ENCODE measurements around the gene GDF15. TPM values are rescaled to one million over a fixed set of nuclear protein-coding genes. Genes with fewer than 3 reads are reported as not detected.

GDF15 gene
- total and polyA plus RNA-seq, 4 donors = 0.42 to 11.6 (median 7.2) TPM

DNA sequence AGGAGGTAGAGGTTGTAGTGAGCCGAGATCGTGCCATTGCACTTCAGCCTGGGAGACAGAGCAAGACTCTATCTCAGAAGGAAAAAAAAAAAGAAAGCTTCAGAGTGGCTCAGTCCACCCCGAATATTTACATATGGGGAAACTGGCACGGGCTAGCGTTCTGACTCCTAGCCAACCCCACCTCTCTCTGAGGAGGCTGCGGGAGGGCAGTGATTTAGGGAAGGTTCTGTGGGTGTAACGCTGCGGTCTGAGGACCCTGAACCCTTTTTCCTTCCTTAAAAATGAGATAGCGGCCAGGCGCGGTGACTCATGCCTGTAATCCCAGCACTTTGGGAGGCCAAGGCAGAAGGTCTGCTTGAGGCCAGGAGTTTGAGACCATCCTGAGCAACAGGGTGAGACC lies 6.5 kb downstream of the GDF15 start:
- Histone ChIP-seq H3K4me3 (ENCODE audit: low read depth in 1 of 3, low read length in 3 of 3) (no peak overlapping the region), H3K9me3 (ENCODE audit: control insufficient read depth in 4 of 4, low read length in 3 of 4) (no peaks in the 10 kb centered on the region), H3K27me3 (ENCODE audit: control insufficient read depth in 4 of 4, insufficient read depth in 4 of 4, low read length in 3 of 4) (no peaks in the 10 kb centered on the region), H3K9ac (ENCODE audit: low read depth in 1 of 2, low read length in 2 of 2) (no peak overlapping the region), H3K4me1 (ENCODE audit: control insufficient read depth in 4 of 4, insufficient read depth in 4 of 4, low read length in 3 of 4) (peaks cover 10 to 20% (median 17%) of the 10 kb centered on the region in 4 donors), H3K36me3 (ENCODE audit: control insufficient read depth in 4 of 4, insufficient read depth in 3 of 4, low read depth in 1 of 4, low read length in 3 of 4) (peaks cover 0 to 5% (median 0%) of the 10 kb centered on the region in 4 donors), H3K27ac (ENCODE audit: low read depth in 1 of 2, low read length in 2 of 2) (no peak overlapping the region)
- DNase-seq (ENCODE audit: low spot score) = no peak
- TF ChIP-seq FOXA1 (IDR thresholded peaks at IDR 0.05) (no peak), GABPA (IDR thresholded peaks at IDR 0.05 in 1 of 2, conservative IDR thresholded peaks at IDR 0.05 in 1 of 2) (no peak), HNF4G (IDR thresholded peaks at IDR 0.05) (no peak), SP1 (IDR thresholded peaks at IDR 0.05) (no peak), RXRA (IDR thresholded peaks at IDR 0.05) (no peak), NR2F2 (IDR thresholded peaks at IDR 0.05) (no peak), EGR1 (IDR thresholded peaks at IDR 0.05; ENCODE audit: low read depth in 2 of 2) (no peak)
- TF ChIP-seq, protein P1, sequence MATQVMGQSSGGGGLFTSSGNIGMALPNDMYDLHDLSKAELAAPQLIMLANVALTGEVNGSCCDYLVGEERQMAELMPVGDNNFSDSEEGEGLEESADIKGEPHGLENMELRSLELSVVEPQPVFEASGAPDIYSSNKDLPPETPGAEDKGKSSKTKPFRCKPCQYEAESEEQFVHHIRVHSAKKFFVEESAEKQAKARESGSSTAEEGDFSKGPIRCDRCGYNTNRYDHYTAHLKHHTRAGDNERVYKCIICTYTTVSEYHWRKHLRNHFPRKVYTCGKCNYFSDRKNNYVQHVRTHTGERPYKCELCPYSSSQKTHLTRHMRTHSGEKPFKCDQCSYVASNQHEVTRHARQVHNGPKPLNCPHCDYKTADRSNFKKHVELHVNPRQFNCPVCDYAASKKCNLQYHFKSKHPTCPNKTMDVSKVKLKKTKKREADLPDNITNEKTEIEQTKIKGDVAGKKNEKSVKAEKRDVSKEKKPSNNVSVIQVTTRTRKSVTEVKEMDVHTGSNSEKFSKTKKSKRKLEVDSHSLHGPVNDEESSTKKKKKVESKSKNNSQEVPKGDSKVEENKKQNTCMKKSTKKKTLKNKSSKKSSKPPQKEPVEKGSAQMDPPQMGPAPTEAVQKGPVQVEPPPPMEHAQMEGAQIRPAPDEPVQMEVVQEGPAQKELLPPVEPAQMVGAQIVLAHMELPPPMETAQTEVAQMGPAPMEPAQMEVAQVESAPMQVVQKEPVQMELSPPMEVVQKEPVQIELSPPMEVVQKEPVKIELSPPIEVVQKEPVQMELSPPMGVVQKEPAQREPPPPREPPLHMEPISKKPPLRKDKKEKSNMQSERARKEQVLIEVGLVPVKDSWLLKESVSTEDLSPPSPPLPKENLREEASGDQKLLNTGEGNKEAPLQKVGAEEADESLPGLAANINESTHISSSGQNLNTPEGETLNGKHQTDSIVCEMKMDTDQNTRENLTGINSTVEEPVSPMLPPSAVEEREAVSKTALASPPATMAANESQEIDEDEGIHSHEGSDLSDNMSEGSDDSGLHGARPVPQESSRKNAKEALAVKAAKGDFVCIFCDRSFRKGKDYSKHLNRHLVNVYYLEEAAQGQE (IDR thresholded peaks at IDR 0.05) = no peak
- TF ChIP-seq, protein P2, sequence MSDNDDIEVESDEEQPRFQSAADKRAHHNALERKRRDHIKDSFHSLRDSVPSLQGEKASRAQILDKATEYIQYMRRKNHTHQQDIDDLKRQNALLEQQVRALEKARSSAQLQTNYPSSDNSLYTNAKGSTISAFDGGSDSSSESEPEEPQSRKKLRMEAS (IDR thresholded peaks at IDR 0.05) = no peak
- TF ChIP-seq, protein P3, sequence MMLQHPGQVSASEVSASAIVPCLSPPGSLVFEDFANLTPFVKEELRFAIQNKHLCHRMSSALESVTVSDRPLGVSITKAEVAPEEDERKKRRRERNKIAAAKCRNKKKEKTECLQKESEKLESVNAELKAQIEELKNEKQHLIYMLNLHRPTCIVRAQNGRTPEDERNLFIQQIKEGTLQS (IDR thresholded peaks at IDR 0.05) = no peak
- WGBS = 41% methylated on average over 11 of the region's 11 CpGs

DNA sequence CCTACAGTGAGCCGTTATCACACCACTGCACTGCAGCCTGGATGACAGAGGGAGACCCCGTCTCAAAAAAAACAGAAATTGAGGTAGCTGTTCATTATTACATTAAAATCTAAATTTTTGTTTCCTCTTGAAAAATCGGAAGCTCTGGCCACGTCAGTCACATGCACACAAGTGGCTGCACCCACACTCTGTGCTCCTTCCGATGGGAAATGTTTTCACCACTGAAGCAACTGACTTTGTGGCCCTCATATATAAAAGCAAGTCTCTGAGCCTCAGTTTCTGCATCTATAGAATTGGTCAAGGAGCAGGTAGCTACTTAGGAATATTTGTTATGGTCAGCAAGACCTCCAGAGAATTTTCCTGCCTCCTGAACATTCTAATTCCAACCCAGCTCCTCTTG lies 7.0 kb downstream of the GDF15 start:
- H3K4me3 ChIP-seq (ENCODE audit: low read depth in 1 of 3, low read length in 3 of 3) = no peak overlapping the region
- peak overlapping the region in 1 of 2 donors; percentile 38 for H3K27ac ChIP-seq (ENCODE audit: low read depth in 1 of 2, low read length in 2 of 2)
- WGBS = 79% methylated on average over 5 of the region's 5 CpGs

More for the DNA sequence above, 7.0 kb downstream of the GDF15 start:
- DNase-seq (ENCODE audit: low spot score) = no peak
- Histone ChIP-seq H3K9me3 (ENCODE audit: control insufficient read depth in 4 of 4, low read length in 3 of 4) (no peaks in the 10 kb centered on the region), H3K27me3 (ENCODE audit: control insufficient read depth in 4 of 4, insufficient read depth in 4 of 4, low read length in 3 of 4) (no peaks in the 10 kb centered on the region), H3K4me1 (ENCODE audit: control insufficient read depth in 4 of 4, insufficient read depth in 4 of 4, low read length in 3 of 4) (peaks cover 10 to 23% (median 19%) of the 10 kb centered on the region in 4 donors), H3K9ac (ENCODE audit: low read depth in 1 of 2, low read length in 2 of 2) (no peak overlapping the region), H3K36me3 (ENCODE audit: control insufficient read depth in 4 of 4, insufficient read depth in 3 of 4, low read depth in 1 of 4, low read length in 3 of 4) (peaks cover 0 to 5% (median 0%) of the 10 kb centered on the region in 4 donors)
- TF ChIP-seq EGR1 (IDR thresholded peaks at IDR 0.05; ENCODE audit: low read depth in 2 of 2) = no peak
- TF ChIP-seq TAF1 (conservative IDR thresholded peaks at IDR 0.05) = no peak
- no peak for TF ChIP-seq RXRA (IDR thresholded peaks at IDR 0.05)
- no peak for TF ChIP-seq SP1 (IDR thresholded peaks at IDR 0.05)
- no peak for TF ChIP-seq YY1 (IDR thresholded peaks at IDR 0.05)
- TF ChIP-seq HNF4G (IDR thresholded peaks at IDR 0.05) = no peak
- no peak for TF ChIP-seq GABPA (IDR thresholded peaks at IDR 0.05 in 1 of 2, conservative IDR thresholded peaks at IDR 0.05 in 1 of 2)
- TF ChIP-seq, protein P3 (IDR thresholded peaks at IDR 0.05) = no peak
- TF ChIP-seq FOXA1 (IDR thresholded peaks at IDR 0.05) = no peak
- TF ChIP-seq, protein P4, sequence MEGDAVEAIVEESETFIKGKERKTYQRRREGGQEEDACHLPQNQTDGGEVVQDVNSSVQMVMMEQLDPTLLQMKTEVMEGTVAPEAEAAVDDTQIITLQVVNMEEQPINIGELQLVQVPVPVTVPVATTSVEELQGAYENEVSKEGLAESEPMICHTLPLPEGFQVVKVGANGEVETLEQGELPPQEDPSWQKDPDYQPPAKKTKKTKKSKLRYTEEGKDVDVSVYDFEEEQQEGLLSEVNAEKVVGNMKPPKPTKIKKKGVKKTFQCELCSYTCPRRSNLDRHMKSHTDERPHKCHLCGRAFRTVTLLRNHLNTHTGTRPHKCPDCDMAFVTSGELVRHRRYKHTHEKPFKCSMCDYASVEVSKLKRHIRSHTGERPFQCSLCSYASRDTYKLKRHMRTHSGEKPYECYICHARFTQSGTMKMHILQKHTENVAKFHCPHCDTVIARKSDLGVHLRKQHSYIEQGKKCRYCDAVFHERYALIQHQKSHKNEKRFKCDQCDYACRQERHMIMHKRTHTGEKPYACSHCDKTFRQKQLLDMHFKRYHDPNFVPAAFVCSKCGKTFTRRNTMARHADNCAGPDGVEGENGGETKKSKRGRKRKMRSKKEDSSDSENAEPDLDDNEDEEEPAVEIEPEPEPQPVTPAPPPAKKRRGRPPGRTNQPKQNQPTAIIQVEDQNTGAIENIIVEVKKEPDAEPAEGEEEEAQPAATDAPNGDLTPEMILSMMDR (IDR thresholded peaks at IDR 0.05; ENCODE audit: low read depth, low read length, missing input control) = no peak
- no peak for TF ChIP-seq RAD21 (IDR thresholded peaks at IDR 0.05)
- no peak for TF ChIP-seq FOXA2 (IDR thresholded peaks at IDR 0.05)
- no peak for TF ChIP-seq JUND (IDR thresholded peaks at IDR 0.05)
- TF ChIP-seq HNF4A (conservative IDR thresholded peaks at IDR 0.05) = no peak
- TF ChIP-seq, protein P2 (IDR thresholded peaks at IDR 0.05) = no peak
